Measurements from ENCODE around the gene ALK.

DNA sequence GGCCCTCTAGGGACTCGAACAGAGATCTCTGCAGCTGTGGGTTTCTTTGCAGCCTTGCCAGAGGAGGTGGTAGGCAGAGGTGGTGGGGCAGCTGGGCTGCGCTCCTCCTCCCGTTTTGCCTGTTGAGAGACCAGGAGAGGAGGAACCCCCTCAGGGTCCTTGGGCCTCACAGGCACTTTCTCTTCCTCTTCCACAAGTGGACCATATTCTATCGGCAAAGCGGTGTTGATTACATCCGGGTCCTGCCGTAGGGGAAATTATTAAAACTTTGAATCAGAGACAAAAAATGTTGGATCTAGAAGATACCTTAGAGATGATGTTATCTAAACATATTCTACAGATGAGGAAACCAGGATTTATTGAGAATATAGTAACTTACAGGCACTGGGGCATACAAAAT lies 727.7 kb downstream of the ALK start:
- no peak for TF ChIP-seq ZZZ3 (IDR thresholded peaks at IDR 0.05; ENCODE audit: control insufficient read depth, insufficient read length, low read depth)
- TF ChIP-seq CEBPB (IDR thresholded peaks at IDR 0.05; ENCODE audit: borderline replicate concordance in 1 of 2, low read depth in 2 of 2, low read length in 2 of 2), result no peak
- no peak for TF ChIP-seq RAD51 (IDR thresholded peaks at IDR 0.05)
- no peak for TF ChIP-seq YY1 (IDR thresholded peaks at IDR 0.05; ENCODE audit: low read depth, low read length)
- no peak for TF ChIP-seq POLR2A (IDR thresholded peaks at IDR 0.05; ENCODE audit: low read depth, low read length)
- no peak for TF ChIP-seq RUNX3 (IDR thresholded peaks at IDR 0.05; ENCODE audit: low read length)
- TF ChIP-seq, protein P1, sequence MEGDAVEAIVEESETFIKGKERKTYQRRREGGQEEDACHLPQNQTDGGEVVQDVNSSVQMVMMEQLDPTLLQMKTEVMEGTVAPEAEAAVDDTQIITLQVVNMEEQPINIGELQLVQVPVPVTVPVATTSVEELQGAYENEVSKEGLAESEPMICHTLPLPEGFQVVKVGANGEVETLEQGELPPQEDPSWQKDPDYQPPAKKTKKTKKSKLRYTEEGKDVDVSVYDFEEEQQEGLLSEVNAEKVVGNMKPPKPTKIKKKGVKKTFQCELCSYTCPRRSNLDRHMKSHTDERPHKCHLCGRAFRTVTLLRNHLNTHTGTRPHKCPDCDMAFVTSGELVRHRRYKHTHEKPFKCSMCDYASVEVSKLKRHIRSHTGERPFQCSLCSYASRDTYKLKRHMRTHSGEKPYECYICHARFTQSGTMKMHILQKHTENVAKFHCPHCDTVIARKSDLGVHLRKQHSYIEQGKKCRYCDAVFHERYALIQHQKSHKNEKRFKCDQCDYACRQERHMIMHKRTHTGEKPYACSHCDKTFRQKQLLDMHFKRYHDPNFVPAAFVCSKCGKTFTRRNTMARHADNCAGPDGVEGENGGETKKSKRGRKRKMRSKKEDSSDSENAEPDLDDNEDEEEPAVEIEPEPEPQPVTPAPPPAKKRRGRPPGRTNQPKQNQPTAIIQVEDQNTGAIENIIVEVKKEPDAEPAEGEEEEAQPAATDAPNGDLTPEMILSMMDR (IDR thresholded peaks at IDR 0.05 in 2 of 3, conservative IDR thresholded peaks at IDR 0.05 in 1 of 3; ENCODE audit: control insufficient read depth in 2 of 3, extremely low read depth in 1 of 3, insufficient read depth in 1 of 3, low read depth in 3 of 3, low read length in 3 of 3), result no peak
- TF ChIP-seq FOXM1 (IDR thresholded peaks at IDR 0.05; ENCODE audit: low read depth, low read length), result no peak
- TF ChIP-seq SMARCA5 (IDR thresholded peaks at IDR 0.05), result no peak
- TF ChIP-seq, protein P2, sequence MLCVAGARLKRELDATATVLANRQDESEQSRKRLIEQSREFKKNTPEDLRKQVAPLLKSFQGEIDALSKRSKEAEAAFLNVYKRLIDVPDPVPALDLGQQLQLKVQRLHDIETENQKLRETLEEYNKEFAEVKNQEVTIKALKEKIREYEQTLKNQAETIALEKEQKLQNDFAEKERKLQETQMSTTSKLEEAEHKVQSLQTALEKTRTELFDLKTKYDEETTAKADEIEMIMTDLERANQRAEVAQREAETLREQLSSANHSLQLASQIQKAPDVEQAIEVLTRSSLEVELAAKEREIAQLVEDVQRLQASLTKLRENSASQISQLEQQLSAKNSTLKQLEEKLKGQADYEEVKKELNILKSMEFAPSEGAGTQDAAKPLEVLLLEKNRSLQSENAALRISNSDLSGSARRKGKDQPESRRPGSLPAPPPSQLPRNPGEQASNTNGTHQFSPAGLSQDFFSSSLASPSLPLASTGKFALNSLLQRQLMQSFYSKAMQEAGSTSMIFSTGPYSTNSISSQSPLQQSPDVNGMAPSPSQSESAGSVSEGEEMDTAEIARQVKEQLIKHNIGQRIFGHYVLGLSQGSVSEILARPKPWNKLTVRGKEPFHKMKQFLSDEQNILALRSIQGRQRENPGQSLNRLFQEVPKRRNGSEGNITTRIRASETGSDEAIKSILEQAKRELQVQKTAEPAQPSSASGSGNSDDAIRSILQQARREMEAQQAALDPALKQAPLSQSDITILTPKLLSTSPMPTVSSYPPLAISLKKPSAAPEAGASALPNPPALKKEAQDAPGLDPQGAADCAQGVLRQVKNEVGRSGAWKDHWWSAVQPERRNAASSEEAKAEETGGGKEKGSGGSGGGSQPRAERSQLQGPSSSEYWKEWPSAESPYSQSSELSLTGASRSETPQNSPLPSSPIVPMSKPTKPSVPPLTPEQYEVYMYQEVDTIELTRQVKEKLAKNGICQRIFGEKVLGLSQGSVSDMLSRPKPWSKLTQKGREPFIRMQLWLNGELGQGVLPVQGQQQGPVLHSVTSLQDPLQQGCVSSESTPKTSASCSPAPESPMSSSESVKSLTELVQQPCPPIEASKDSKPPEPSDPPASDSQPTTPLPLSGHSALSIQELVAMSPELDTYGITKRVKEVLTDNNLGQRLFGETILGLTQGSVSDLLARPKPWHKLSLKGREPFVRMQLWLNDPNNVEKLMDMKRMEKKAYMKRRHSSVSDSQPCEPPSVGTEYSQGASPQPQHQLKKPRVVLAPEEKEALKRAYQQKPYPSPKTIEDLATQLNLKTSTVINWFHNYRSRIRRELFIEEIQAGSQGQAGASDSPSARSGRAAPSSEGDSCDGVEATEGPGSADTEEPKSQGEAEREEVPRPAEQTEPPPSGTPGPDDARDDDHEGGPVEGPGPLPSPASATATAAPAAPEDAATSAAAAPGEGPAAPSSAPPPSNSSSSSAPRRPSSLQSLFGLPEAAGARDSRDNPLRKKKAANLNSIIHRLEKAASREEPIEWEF (IDR thresholded peaks at IDR 0.05; ENCODE audit: insufficient replicate concordance, low read depth, low read length), result no peak

Data from GM12878 (cell line).